ENCODE data around the gene EOLA2. TPM values are rescaled to one million over a fixed set of nuclear protein-coding genes. Genes with fewer than 3 reads are reported as not detected.

EOLA2 gene
- total RNA-seq: 16.9 and 29.1 TPM in 2 replicates

GRCh38 chrX:149938427-149938880, at the start of gene EOLA2:
TSS of gene EOLA2 (minus strand) at chrX:149938491. CDS start at chrX:149933874, 4,617 bp downstream.

GRCh38 chrX:149929400-149929799, 8.9 kb downstream of the EOLA2 start, which contains the start of gene HSFX4:
TSS of gene HSFX4 (plus strand) at chrX:149929573. CDS start at chrX:149929645, 72 bp downstream.

Other genes starting within 250 kb of the EOLA2 start
- not detected in 2 replicates for gene MAGEA11, start 226.4 kb downstream of the EOLA2 start, total RNA-seq
- gene HSFX1, start 164.4 kb downstream of the EOLA2 start, total RNA-seq: 0.38 and 0.85 TPM in 2 replicates
- not detected in 2 replicates for gene MAGEA9, start 156.6 kb downstream of the EOLA2 start, total RNA-seq
- not detected in 2 replicates for gene MAGEA8, start 57.3 kb downstream of the EOLA2 start, total RNA-seq
- gene HSFX4, start 8.9 kb downstream of the EOLA2 start, total RNA-seq: not detected in 2 replicates

All from regular cardiac myocyte (primary cell).